K562 (cell line): ENCODE results near the gene PLEKHA6. TPM values are rescaled to one million over a fixed set of nuclear protein-coding genes. Genes with fewer than 3 reads are reported as not detected.

Experiments used
- ATAC-seq: fragments of 200-7000 bp; cut with Tn5 transposase; 3 replicates; pipeline ENCODE4 v1.9.1; 2020; ENCODE audit warnings: moderate library complexity
- BruUV-seq: library from RNA; stranded (reverse); fragments of 400-500 nt; replicated peaks from 2 replicates; lab custom pipeline; 2021; lab: Mats Ljungman, UMichigan
- CTCF ChIA-PET: fragments of 300-600 bp; formaldehyde crosslinking; extraction: SDS; loops from one replicate; lab custom pipeline; 2021; ENCODE audit warnings: low intra/inter-chr PET ratio; lab: Yijun Ruan, JAX
- POLR2A ChIA-PET: fragments of 300-600, 350-650 bp; sonication (Branson Sonifier 250); formaldehyde crosslinking; extraction: SDS; loops from one replicate; lab custom pipeline; 2021; ENCODE audit warnings: antibody characterized with exemption, inconsistent platforms; lab: Yijun Ruan, JAX
- DNase-seq, 4 experiments: peaks; one replicate each; pipeline versions ENCODE4 v3.0.0 to v3.0.0-alpha.2; 2011 to 2018; ENCODE audit warnings: low spot score in 3 of 4, mixed read lengths in 3 of 4; ENCODE audit errors: extremely low read depth in 1 of 4
- FAIRE-seq: peaks from 2 replicates; lab custom pipeline; 2011; peaks lifted over from hg19 to GRCh38; lab: Jason Lieb, UNC
- H2AFZ ChIP-seq: 2 replicates; pipeline ENCODE4 v1.6.0; 2011; ENCODE audit warnings: low read depth, low read length, control low read depth, inconsistent platforms
- H3K27ac ChIP-seq: fragments of 200-600 bp; 3 replicates; pipeline ENCODE4 v1.8.0; 2011; ENCODE audit warnings: low read depth, mild to moderate bottlenecking, control low read depth, inconsistent platforms, low read length, moderate library complexity, mixed read lengths; ENCODE audit errors: extremely low read depth
- H3K27me3 ChIP-seq, 2 experiments: fragments of 300-600 bp in 1 of 2; 2 replicates in 1 of 2; 3 replicates in 1 of 2; pipeline versions ENCODE4 v1.6.0 to v1.8.0; 2011; ENCODE audit warnings: inconsistent platforms in 2 of 2, low read length in 2 of 2, mild to moderate bottlenecking in 1 of 2, mixed read lengths in 1 of 2, moderate library complexity in 1 of 2; ENCODE audit not compliant: control insufficient read depth in 2 of 2, insufficient read depth in 2 of 2
- H3K36me3 ChIP-seq: fragments of 300-600 bp; 3 replicates; pipeline ENCODE4 v1.8.0; 2011; ENCODE audit warnings: mild to moderate bottlenecking, low read length, inconsistent platforms; ENCODE audit not compliant: control insufficient read depth, insufficient read depth
- H3K4me1 ChIP-seq, 2 experiments: fragments of 200-600 bp in 1 of 2; replicated peaks in 1 of 2; 2 replicates in 1 of 2; 3 replicates in 1 of 2; pipeline versions ENCODE4 v1.5.1 to v1.8.0; 2011; ENCODE audit warnings: inconsistent platforms in 2 of 2, low read length in 2 of 2, mild to moderate bottlenecking in 1 of 2, mixed read lengths in 1 of 2, moderate library complexity in 1 of 2; ENCODE audit not compliant: control insufficient read depth in 2 of 2, insufficient read depth in 2 of 2
- H3K4me2 ChIP-seq: 2 replicates; pipeline ENCODE4 v1.6.1; 2011; ENCODE audit warnings: low read length, control low read depth, inconsistent platforms, mixed read lengths; ENCODE audit not compliant: insufficient read depth
- H3K4me3 ChIP-seq: fragments of 200-600 bp; sonication (generic), shearing (Covaris generic); 2 replicates; pipeline ENCODE4 v1.5.1; 2016; ENCODE audit warnings: control low read depth, inconsistent platforms
- H3K79me2 ChIP-seq: fragments of 200-600 bp; 3 replicates; pipeline ENCODE4 v1.8.0; 2011; ENCODE audit warnings: low read length, inconsistent platforms; ENCODE audit not compliant: control insufficient read depth, insufficient read depth
- H3K9ac ChIP-seq, 2 experiments: 2 replicates each; pipeline versions ENCODE4 v1.6.0 to v1.6.1; 2011; ENCODE audit warnings: low read depth in 2 of 2, low read length in 2 of 2, control low read depth in 1 of 2, inconsistent platforms in 1 of 2, mild to moderate bottlenecking in 1 of 2, mixed read lengths in 1 of 2; ENCODE audit not compliant: insufficient read depth in 1 of 2
- H3K9me1 ChIP-seq: one replicate; pipeline ENCODE4 v1.6.0; 2011; ENCODE audit warnings: inconsistent platforms, mild to moderate bottlenecking, low read length, moderate library complexity; ENCODE audit not compliant: control insufficient read depth, insufficient read depth
- H3K9me3 ChIP-seq: replicated peaks from 2 replicates; pipeline ENCODE4 v1.5.1; 2011; ENCODE audit warnings: low read depth, low read length, inconsistent platforms; ENCODE audit not compliant: control insufficient read depth, insufficient read depth
- H4K20me1 ChIP-seq: replicated peaks from 2 replicates; pipeline ENCODE4 v1.6.1; 2011; ENCODE audit warnings: low read length, inconsistent platforms, mixed read lengths; ENCODE audit not compliant: control insufficient read depth, insufficient read depth
- GATA2 ChIP-seq: sonication (generic); formaldehyde crosslinking; IDR thresholded peaks from 2 replicates; pipeline ENCODE4 v1.4.0; 2020; ENCODE audit warnings: mild to moderate bottlenecking, missing genetic modification reagents
- HMG20A ChIP-seq: fragments of 450-650 bp; formaldehyde crosslinking; conservative IDR thresholded peaks from 2 replicates; pipeline ENCODE4 v1.4.0; 2020; ENCODE audit warnings: mild to moderate bottlenecking, mixed read lengths
- POLR2AphosphoS5 ChIP-seq: IDR thresholded peaks from 2 replicates; pipeline ENCODE4 v1.6.1; 2011; ENCODE audit warnings: mild to moderate bottlenecking, low read depth, low read length, moderate library complexity; ENCODE audit not compliant: control insufficient read depth, insufficient read depth
- RBBP5 ChIP-seq: fragments of 200-600 bp; sonication (generic); IDR thresholded peaks from 2 replicates; pipeline ENCODE4 v1.6.1; 2012; ENCODE audit warnings: borderline replicate concordance, mild to moderate bottlenecking, low read length, control low read depth, inconsistent platforms; ENCODE audit not compliant: insufficient read depth, poor library complexity, severe bottlenecking
- ZNF134 ChIP-seq: fragments of 250-450 bp; sonication (Bioruptor Pico); conservative IDR thresholded peaks from 2 replicates; pipeline ENCODE4 v1.4.0; 2020
- WGBS: fragments of 100-300 bp; shearing (Covaris generic); methylation state at CpG from one replicate; pipeline ENCODE4 v1.1.6; 2016; ENCODE audit warnings: low coverage, mixed read lengths; ENCODE audit not compliant: insufficient coverage; ENCODE audit errors: missing lambda C conversion rate; 5-methylcytosine and 5-hydroxymethylcytosine counted together
- in situ Hi-C: fragments of 300-500 bp; cut with MboI; formaldehyde crosslinking; loops from 4 replicates; pipeline ENCODE4 v1.15.0; 2018; ENCODE audit warnings: inconsistent platforms, mixed read lengths
- intact Hi-C: fragments of 100-400 bp; cut with micrococcal nuclease; formaldehyde crosslinking; loops from 2 replicates; pipeline ENCODE4 v1.14.2; 2022
- polyA plus RNA-seq, 8 experiments: library from polyadenylated mRNA; depleted of rRNA in 4 of 8; stranded (reverse) in 5 of 8; unstranded in 3 of 8; fragments of >200 nt; fragmentation: Nextera tagmentation in 2 of 8; fragmentation: Illumina TruSeq in 1 of 8; extraction: Ambion mirVana in 2 of 8; extraction: Trizol in 1 of 8; gene quantifications; 2 replicates each; pipeline versions ENCODE4 v1.2.1 to v1.2.3, GENCODE V29; 2011 to 2014; ENCODE audit warnings: inconsistent platforms in 1 of 8, missing spikeins in 1 of 8
- total RNA-seq, 7 experiments: library from RNA; depleted of rRNA in 6 of 7; stranded (reverse); fragments of >200 nt in 6 of 7; fragmentation: Illumina TruSeq in 2 of 7; extraction: Trizol in 2 of 7; gene quantifications; 2 replicates each; pipeline versions ENCODE4 v1.2.1 to v1.2.3, GENCODE V29; 2011 to 2021; ENCODE audit warnings: low replicate concordance in 1 of 7
- TF ChIP-seq, protein P1 (sequence below), 2 experiments: fragments of 450-650 bp; formaldehyde crosslinking in 1 of 2; IDR thresholded peaks; 2 replicates each; pipeline versions ENCODE4 v1.4.0 to v1.6.1; 2014 to 2020; ENCODE audit warnings: mild to moderate bottlenecking in 2 of 2, borderline replicate concordance in 1 of 2, low read depth in 1 of 2
- TF ChIP-seq, protein P2 (sequence below): sonication (generic); IDR thresholded peaks from 2 replicates; pipeline ENCODE4 v1.6.1; 2016
- TF ChIP-seq, protein P3 (sequence below): fragments of 450-650 bp; IDR thresholded peaks from 2 replicates; pipeline ENCODE4 v1.6.1; 2016; ENCODE audit warnings: borderline replicate concordance

The PLEKHA6 gene
- total and polyA plus RNA-seq, 9 of the 15 experiments (the other 6 are each of a cell fraction or from before 2014, with no cell fraction given): under 0.01 to 0.33 (median 0.01) TPM; not detected in 4

DNA sequence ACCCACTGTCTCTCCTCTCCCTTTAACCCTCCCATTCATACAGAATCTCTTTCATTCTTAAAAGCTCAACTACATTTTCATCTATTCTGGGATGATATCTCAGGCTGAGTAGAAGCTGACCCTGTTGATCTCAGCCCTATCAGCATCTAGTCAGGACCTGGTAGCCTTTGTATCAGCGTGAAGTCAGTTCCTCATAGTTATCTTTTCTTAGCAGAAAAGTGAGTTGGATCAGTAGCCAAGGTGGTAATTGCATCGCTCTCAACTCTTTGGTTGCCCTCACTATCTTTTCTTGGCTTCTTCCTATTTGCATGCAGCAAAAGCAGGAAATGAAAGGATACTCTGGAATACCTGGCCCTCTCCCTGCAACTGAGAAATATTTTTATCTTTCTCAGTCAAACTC lies 132.4 kb downstream of the PLEKHA6 start:
- H3K79me2 ChIP-seq: no peaks in the 10 kb centered on the region
- H3K4me2 ChIP-seq: peak overlapping the region; percentile 9; the same call in 1 of the 2 replicates
- no peaks in the 10 kb centered on the region for H3K36me3 ChIP-seq
- in situ Hi-C loops: no loop called here
- H3K4me3 ChIP-seq: no peak overlapping the region
- DNase-seq (peak in 2 of 4 experiments; percentile 53 to 65), FAIRE-seq (peak; percentile 92), ATAC-seq (peak; percentile 67)
- H3K27ac ChIP-seq: no peak overlapping the region
- intact Hi-C loops: no loop called here
- H3K4me1 ChIP-seq: peaks cover 13 to 17% of the 10 kb centered on the region in 2 experiments; a peak in 4 of 5 replicates
- H3K9me3 ChIP-seq: no peaks in the 10 kb centered on the region
- no TSS peak for BruUV-seq
- ChIA-PET POLR2A (interaction anchor here (0.8 to 1.3 kb wide), 2 partner anchors 13 to 251 kb away, joined by 3 read pairs; partner anchors contain the start of gene GOLT1A), CTCF (no interaction called here)
- H3K27me3 ChIP-seq: peaks cover 23 to 34% of the 10 kb centered on the region in 2 experiments
- 0% methylated on average over 2 of the region's 2 CpGs for WGBS
- peaks cover 5% of the 10 kb centered on the region for H4K20me1 ChIP-seq
- no peak overlapping the region for H2AFZ ChIP-seq
- no peak overlapping the region for H3K9ac ChIP-seq
- no peaks in the 10 kb centered on the region for H3K9me1 ChIP-seq
- no peak for TF ChIP-seq RBBP5
- peak; percentile 91 for TF ChIP-seq GATA2 (CRISPR knock-in tag)
- TF ChIP-seq, protein P1, sequence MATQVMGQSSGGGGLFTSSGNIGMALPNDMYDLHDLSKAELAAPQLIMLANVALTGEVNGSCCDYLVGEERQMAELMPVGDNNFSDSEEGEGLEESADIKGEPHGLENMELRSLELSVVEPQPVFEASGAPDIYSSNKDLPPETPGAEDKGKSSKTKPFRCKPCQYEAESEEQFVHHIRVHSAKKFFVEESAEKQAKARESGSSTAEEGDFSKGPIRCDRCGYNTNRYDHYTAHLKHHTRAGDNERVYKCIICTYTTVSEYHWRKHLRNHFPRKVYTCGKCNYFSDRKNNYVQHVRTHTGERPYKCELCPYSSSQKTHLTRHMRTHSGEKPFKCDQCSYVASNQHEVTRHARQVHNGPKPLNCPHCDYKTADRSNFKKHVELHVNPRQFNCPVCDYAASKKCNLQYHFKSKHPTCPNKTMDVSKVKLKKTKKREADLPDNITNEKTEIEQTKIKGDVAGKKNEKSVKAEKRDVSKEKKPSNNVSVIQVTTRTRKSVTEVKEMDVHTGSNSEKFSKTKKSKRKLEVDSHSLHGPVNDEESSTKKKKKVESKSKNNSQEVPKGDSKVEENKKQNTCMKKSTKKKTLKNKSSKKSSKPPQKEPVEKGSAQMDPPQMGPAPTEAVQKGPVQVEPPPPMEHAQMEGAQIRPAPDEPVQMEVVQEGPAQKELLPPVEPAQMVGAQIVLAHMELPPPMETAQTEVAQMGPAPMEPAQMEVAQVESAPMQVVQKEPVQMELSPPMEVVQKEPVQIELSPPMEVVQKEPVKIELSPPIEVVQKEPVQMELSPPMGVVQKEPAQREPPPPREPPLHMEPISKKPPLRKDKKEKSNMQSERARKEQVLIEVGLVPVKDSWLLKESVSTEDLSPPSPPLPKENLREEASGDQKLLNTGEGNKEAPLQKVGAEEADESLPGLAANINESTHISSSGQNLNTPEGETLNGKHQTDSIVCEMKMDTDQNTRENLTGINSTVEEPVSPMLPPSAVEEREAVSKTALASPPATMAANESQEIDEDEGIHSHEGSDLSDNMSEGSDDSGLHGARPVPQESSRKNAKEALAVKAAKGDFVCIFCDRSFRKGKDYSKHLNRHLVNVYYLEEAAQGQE (IDR thresholded peaks at IDR 0.05; ENCODE audit: borderline replicate concordance): no peak
- TF ChIP-seq, protein P1 (CRISPR knock-in tag; IDR thresholded peaks at IDR 0.05; ENCODE audit: low read depth): no peak
- TF ChIP-seq, protein P2, sequence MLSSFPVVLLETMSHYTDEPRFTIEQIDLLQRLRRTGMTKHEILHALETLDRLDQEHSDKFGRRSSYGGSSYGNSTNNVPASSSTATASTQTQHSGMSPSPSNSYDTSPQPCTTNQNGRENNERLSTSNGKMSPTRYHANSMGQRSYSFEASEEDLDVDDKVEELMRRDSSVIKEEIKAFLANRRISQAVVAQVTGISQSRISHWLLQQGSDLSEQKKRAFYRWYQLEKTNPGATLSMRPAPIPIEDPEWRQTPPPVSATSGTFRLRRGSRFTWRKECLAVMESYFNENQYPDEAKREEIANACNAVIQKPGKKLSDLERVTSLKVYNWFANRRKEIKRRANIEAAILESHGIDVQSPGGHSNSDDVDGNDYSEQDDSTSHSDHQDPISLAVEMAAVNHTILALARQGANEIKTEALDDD: peak; percentile 90
- TF ChIP-seq ZNF134 (CRISPR knock-in tag): no peak
- peak; percentile 85 for TF ChIP-seq POLR2AphosphoS5
- TF ChIP-seq HMG20A (CRISPR knock-in tag): no peak
- TF ChIP-seq, protein P3, sequence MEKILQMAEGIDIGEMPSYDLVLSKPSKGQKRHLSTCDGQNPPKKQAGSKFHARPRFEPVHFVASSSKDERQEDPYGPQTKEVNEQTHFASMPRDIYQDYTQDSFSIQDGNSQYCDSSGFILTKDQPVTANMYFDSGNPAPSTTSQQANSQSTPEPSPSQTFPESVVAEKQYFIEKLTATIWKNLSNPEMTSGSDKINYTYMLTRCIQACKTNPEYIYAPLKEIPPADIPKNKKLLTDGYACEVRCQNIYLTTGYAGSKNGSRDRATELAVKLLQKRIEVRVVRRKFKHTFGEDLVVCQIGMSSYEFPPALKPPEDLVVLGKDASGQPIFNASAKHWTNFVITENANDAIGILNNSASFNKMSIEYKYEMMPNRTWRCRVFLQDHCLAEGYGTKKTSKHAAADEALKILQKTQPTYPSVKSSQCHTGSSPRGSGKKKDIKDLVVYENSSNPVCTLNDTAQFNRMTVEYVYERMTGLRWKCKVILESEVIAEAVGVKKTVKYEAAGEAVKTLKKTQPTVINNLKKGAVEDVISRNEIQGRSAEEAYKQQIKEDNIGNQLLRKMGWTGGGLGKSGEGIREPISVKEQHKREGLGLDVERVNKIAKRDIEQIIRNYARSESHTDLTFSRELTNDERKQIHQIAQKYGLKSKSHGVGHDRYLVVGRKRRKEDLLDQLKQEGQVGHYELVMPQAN: no peak
